Measurements from ENCODE around the gene IL36B.

- TF ChIP-seq CTCF (IDR thresholded peaks at IDR 0.05) (no peak), POLR2A (IDR thresholded peaks at IDR 0.05) (no peak)
These were observed 7.7 kb upstream of the IL36B start for GRCh38 chr2:113060396-113060795.

Data from uterus (tissue), 2 donors.